Measurements from ENCODE around the gene CLINT1.

Gene CLINT1

GRCh38 chr5:157820593-157821252, 38.2 kb downstream of the CLINT1 start:
- no peak for DNase-seq

GRCh38 chr5:157819502-157820115, 39.3 kb downstream of the CLINT1 start:
- DNase-seq = no peak

GRCh38 chr5:157818368-157818767, 40.6 kb downstream of the CLINT1 start:
- no peak for DNase-seq

- no peak for DNase-seq
These were observed 41.0 kb downstream of the CLINT1 start for GRCh38 chr5:157817928-157818327.

- DNase-seq = no peak
These were observed 41.6 kb downstream of the CLINT1 start for GRCh38 chr5:157817387-157817702.

- no peak for DNase-seq
These were observed 42.1 kb downstream of the CLINT1 start for GRCh38 chr5:157816682-157817386.

- DNase-seq = no peak
These were observed 46.9 kb downstream of the CLINT1 start for GRCh38 chr5:157812086-157812485.

- DNase-seq = no peak
These were observed 50.9 kb downstream of the CLINT1 start for GRCh38 chr5:157808043-157808442.

- no peak for DNase-seq
These were observed 56.2 kb downstream of the CLINT1 start for GRCh38 chr5:157802736-157803135.

- DNase-seq = no peak
These were observed 58.8 kb downstream of the CLINT1 start for GRCh38 chr5:157800137-157800536.

- no peak for DNase-seq
These were observed 59.4 kb downstream of the CLINT1 start for GRCh38 chr5:157799578-157799977.

GRCh38 chr5:157793301-157793700, 65.6 kb downstream of the CLINT1 start:
- DNase-seq = no peak

GRCh38 chr5:157785801-157786200, 73.1 kb downstream of the CLINT1 start:
- no peak for DNase-seq

GRCh38 chr5:157779221-157779620, 79.7 kb downstream of the CLINT1 start:
- no peak for DNase-seq

GRCh38 chr5:157778121-157778805, 80.7 kb downstream of the CLINT1 start:
- DNase-seq = no peak

- DNase-seq = no peak
These were observed 86.8 kb downstream of the CLINT1 start for GRCh38 chr5:157772127-157772526.

- no peak for DNase-seq
These were observed 88.3 kb downstream of the CLINT1 start for GRCh38 chr5:157770665-157771064.

GRCh38 chr5:157767689-157768088, 91.3 kb downstream of the CLINT1 start:
- no peak for DNase-seq

- DNase-seq = no peak
These were observed 92.0 kb downstream of the CLINT1 start for GRCh38 chr5:157766902-157767301.

GRCh38 chr5:157766442-157766841, 92.5 kb downstream of the CLINT1 start:
- no peak for DNase-seq

GRCh38 chr5:157764531-157764930, 94.4 kb downstream of the CLINT1 start:
- no peak for DNase-seq

GRCh38 chr5:157761690-157762621, 97.0 kb downstream of the CLINT1 start:
- DNase-seq = no peak

GRCh38 chr5:157758706-157759105, 100.2 kb downstream of the CLINT1 start:
- DNase-seq = no peak
